ENCODE data around the gene PIK3C3.
A peak's percentile ranks its signal among the peaks of the same experiment; 100 is the strongest.

PIK3C3 gene

GRCh38 chr18:41932899-41933298, 22.1 kb upstream of the PIK3C3 start:
- no peak overlapping the region for H3K4me3 ChIP-seq
- TF ChIP-seq Cebpa-rat (IDR thresholded peaks at IDR 0.05) = no peak
- H4K20me1 ChIP-seq = no peaks in the 10 kb centered on the region
- no peaks in the 10 kb centered on the region for H3K9me3 ChIP-seq (replicated peaks in 1 of 11)
- H3K9ac ChIP-seq = no peak overlapping the region
- H3K36me3 ChIP-seq = no peaks in the 10 kb centered on the region
- H3K4me1 ChIP-seq = peaks cover 9 to 27% (median 12%) of the 10 kb centered on the region in 10 experiments; a peak in 19 of 20 replicates
- no peak overlapping the region for H3K27ac ChIP-seq
- no peak overlapping the region for H3K4me2 ChIP-seq
- no peaks in the 10 kb centered on the region for H3K27me3 ChIP-seq

- Histone ChIP-seq H4K20me1 (no peaks in the 10 kb centered on the region), H3K27me3 (no peaks in the 10 kb centered on the region), H3K9ac (no peak overlapping the region), H3K36me3 (no peaks in the 10 kb centered on the region), H3K27ac (no peak overlapping the region), H3K9me3 (replicated peaks in 1 of 11) (no peaks in the 10 kb centered on the region), H3K4me3 (no peak overlapping the region), H3K4me2 (no peak overlapping the region), H3K4me1 (peaks cover 9 to 28% (median 12%) of the 10 kb centered on the region in 10 experiments; a peak in 19 of 20 replicates)
- TF ChIP-seq Cebpa-rat (IDR thresholded peaks at IDR 0.05) = no peak
Observed at GRCh38 chr18:41933778-41934177, 21.3 kb upstream of the PIK3C3 start.

GRCh38 chr18:41936471-41937134, 18.4 kb upstream of the PIK3C3 start:
- TF ChIP-seq Cebpa-rat (IDR thresholded peaks at IDR 0.05) = no peak
- Histone ChIP-seq H3K9ac (no peak overlapping the region), H3K4me1 (peaks cover 9 to 28% (median 12%) of the 10 kb centered on the region in 10 experiments; a peak in 19 of 20 replicates)

GRCh38 chr18:41938445-41938844, 16.6 kb upstream of the PIK3C3 start:
- Histone ChIP-seq H4K20me1 (no peaks in the 10 kb centered on the region), H3K9ac (no peak overlapping the region), H3K27ac (no peak overlapping the region), H3K36me3 (no peaks in the 10 kb centered on the region), H3K9me3 (replicated peaks in 1 of 11) (no peaks in the 10 kb centered on the region), H3K4me1 (peaks cover 9 to 28% (median 12%) of the 10 kb centered on the region in 10 experiments; a peak in 19 of 20 replicates), H3K4me2 (peak overlapping the region in 2 of 11 experiments; percentile 31 to 40; a peak in 3 of 22 replicates), H3K27me3 (no peaks in the 10 kb centered on the region), H3K4me3 (no peak overlapping the region)
- no peak for TF ChIP-seq Cebpa-rat (IDR thresholded peaks at IDR 0.05)

More at GRCh38 chr18:41936471-41937134, 18.4 kb upstream of the PIK3C3 start:
- Histone ChIP-seq H3K4me3 (no peak overlapping the region), H3K4me2 (peak overlapping the region; percentile 18 to 66 (median 51); a peak in 21 of 22 replicates), H3K36me3 (no peaks in the 10 kb centered on the region), H3K27me3 (no peaks in the 10 kb centered on the region), H4K20me1 (no peaks in the 10 kb centered on the region), H3K9me3 (replicated peaks in 1 of 11) (no peaks in the 10 kb centered on the region), H3K27ac (no peak overlapping the region)

GRCh38 chr18:41939326-41939725, 15.7 kb upstream of the PIK3C3 start:
- H3K9ac ChIP-seq = no peak overlapping the region
- no peak overlapping the region for H3K27ac ChIP-seq
- H3K9me3 ChIP-seq (replicated peaks in 1 of 11) = no peaks in the 10 kb centered on the region
- H3K4me1 ChIP-seq = peaks cover 9 to 28% (median 12%) of the 10 kb centered on the region in 10 experiments; a peak in 19 of 20 replicates
- no peak overlapping the region for H3K4me2 ChIP-seq
- no peaks in the 10 kb centered on the region for H3K36me3 ChIP-seq
- H4K20me1 ChIP-seq = no peaks in the 10 kb centered on the region
- H3K4me3 ChIP-seq = no peak overlapping the region
- no peaks in the 10 kb centered on the region for H3K27me3 ChIP-seq
- no peak for TF ChIP-seq Cebpa-rat (IDR thresholded peaks at IDR 0.05)

- TF ChIP-seq Cebpa-rat (IDR thresholded peaks at IDR 0.05) = no peak
- no peaks in the 10 kb centered on the region for H3K36me3 ChIP-seq
- no peaks in the 10 kb centered on the region for H4K20me1 ChIP-seq
- H3K4me3 ChIP-seq = no peak overlapping the region
- H3K9me3 ChIP-seq (replicated peaks in 1 of 11) = no peaks in the 10 kb centered on the region
- peaks cover 9 to 28% (median 12%) of the 10 kb centered on the region in 10 experiments; a peak in 19 of 20 replicates for H3K4me1 ChIP-seq
- H3K27me3 ChIP-seq = no peaks in the 10 kb centered on the region
- no peak overlapping the region for H3K4me2 ChIP-seq
- no peak overlapping the region for H3K9ac ChIP-seq
- H3K27ac ChIP-seq = no peak overlapping the region
Observed at GRCh38 chr18:41940506-41941215, 14.4 kb upstream of the PIK3C3 start.

GRCh38 chr18:41942254-41942653, 12.8 kb upstream of the PIK3C3 start:
- Histone ChIP-seq H3K9me3 (replicated peaks in 1 of 11) (no peaks in the 10 kb centered on the region), H3K36me3 (no peaks in the 10 kb centered on the region), H3K27ac (no peak overlapping the region), H3K4me1 (peaks cover 0 to 13% (median 3%) of the 10 kb centered on the region in 10 experiments; a peak in 13 of 20 replicates), H3K9ac (no peak overlapping the region), H4K20me1 (no peaks in the 10 kb centered on the region), H3K27me3 (no peaks in the 10 kb centered on the region), H3K4me3 (no peak overlapping the region), H3K4me2 (no peak overlapping the region)
- TF ChIP-seq Cebpa-rat (IDR thresholded peaks at IDR 0.05) = no peak

- no peak overlapping the region for H3K4me3 ChIP-seq
- H4K20me1 ChIP-seq = no peaks in the 10 kb centered on the region
- no peak overlapping the region for H3K27ac ChIP-seq
- no peaks in the 10 kb centered on the region for H3K4me1 ChIP-seq
- H3K27me3 ChIP-seq = no peaks in the 10 kb centered on the region
- no peak for TF ChIP-seq Cebpa-rat (IDR thresholded peaks at IDR 0.05)
- H3K36me3 ChIP-seq = no peaks in the 10 kb centered on the region
- 0 out of 22 replicates have a peak, but pooled peaks cover 0 to 1% (median 0%) of the 10 kb centered on the region in 11 experiments for H3K9me3 ChIP-seq (replicated peaks in 1 of 11)
- H3K9ac ChIP-seq = no peak overlapping the region
- no peak overlapping the region for H3K4me2 ChIP-seq
Observed at GRCh38 chr18:41948544-41949110, 6.4 kb upstream of the PIK3C3 start.

- H3K4me1 ChIP-seq = peaks cover 0 to 1% (median 0%) of the 10 kb centered on the region in 10 experiments; a peak in 1 of 20 replicates
- H3K4me2 ChIP-seq = no peak overlapping the region
- H3K4me3 ChIP-seq = no peak overlapping the region
- 0 out of 22 replicates have a peak, but pooled peaks cover 0 to 8% (median 0%) of the 10 kb centered on the region in 11 experiments for H3K9me3 ChIP-seq (replicated peaks in 1 of 11)
- no peak overlapping the region for H3K9ac ChIP-seq
- no peaks in the 10 kb centered on the region for H3K27me3 ChIP-seq
- H3K36me3 ChIP-seq = no peaks in the 10 kb centered on the region
- TF ChIP-seq Cebpa-rat (IDR thresholded peaks at IDR 0.05) = no peak
- H4K20me1 ChIP-seq = no peaks in the 10 kb centered on the region
- H3K27ac ChIP-seq = no peak overlapping the region
Observed at GRCh38 chr18:41949206-41949920, 5.7 kb upstream of the PIK3C3 start.

Data from BLaER1 treated with 17β-estradiol and CSF1 and Interleukin-3, amounts not matched to agents 10 nM and 100 nM (cell line).